IgD-negative memory B cell (primary cell): ENCODE measurements around the gene ODC1. TPM values are rescaled to one million over a fixed set of nuclear protein-coding genes. Genes with fewer than 3 reads are reported as not detected.
"Not testable (repeated sequence)": the region's sequence is repeated elsewhere in the genome, so short reads cannot be mapped to it uniquely, and the experiment has no call there.

Experiments
- H3K27ac Mint-ChIP-seq, 3 donors: one replicate each; pipeline ENCODE4 v1.8.0; 2020 to 2022; ENCODE audit warnings: mild to moderate bottlenecking in 3 of 3, mixed read lengths in 3 of 3, moderate library complexity in 1 of 3
- H3K27me3 Mint-ChIP-seq: one replicate; pipeline ENCODE4 v1.8.0; 2021; ENCODE audit warnings: mixed read lengths
- H3K36me3 Mint-ChIP-seq: one replicate; pipeline ENCODE4 v1.8.0; 2020; ENCODE audit warnings: mild to moderate bottlenecking, mixed read lengths
- H3K4me1 Mint-ChIP-seq, 3 donors: one replicate each; pipeline ENCODE4 v1.8.0; 2020 to 2022; ENCODE audit warnings: mixed read lengths in 3 of 3, mild to moderate bottlenecking in 1 of 3
- H3K4me3 Mint-ChIP-seq, 4 donors: one replicate each; pipeline ENCODE4 v1.8.0; 2020 to 2022; ENCODE audit warnings: mild to moderate bottlenecking in 4 of 4, mixed read lengths in 4 of 4, moderate library complexity in 3 of 4
- H3K9me3 Mint-ChIP-seq, 3 donors: one replicate each; pipeline ENCODE4 v1.8.0; 2020 to 2021; ENCODE audit warnings: mixed read lengths in 3 of 3, mild to moderate bottlenecking in 1 of 3
- polyA plus RNA-seq: library from polyadenylated mRNA; unstranded; fragments of 300-500 nt; fragmentation: Illumina TruSeq; gene quantifications from one replicate; pipeline ENCODE4 v1.2.3, GENCODE V29; 2021

ODC1 gene
- polyA plus RNA-seq, 1 donor from 2014 or later: 207 TPM

GRCh38 chr2:10471955-10472354, 23.8 kb upstream of the ODC1 start:
- H3K27ac Mint-ChIP-seq: no peak overlapping the region
- H3K4me3 Mint-ChIP-seq: no peak overlapping the region
- H3K4me1 Mint-ChIP-seq: peaks cover 0 to 2% (median 0%) of the 10 kb centered on the region in 3 donors
- H3K27me3 Mint-ChIP-seq: no peaks in the 10 kb centered on the region
- no peaks in the 10 kb centered on the region for H3K9me3 Mint-ChIP-seq
- H3K36me3 Mint-ChIP-seq: peaks cover 2% of the 10 kb centered on the region

- H3K27ac Mint-ChIP-seq: no peak overlapping the region
- peaks cover 2% of the 10 kb centered on the region for H3K36me3 Mint-ChIP-seq
- no peak overlapping the region for H3K4me3 Mint-ChIP-seq
- no peaks in the 10 kb centered on the region for H3K4me1 Mint-ChIP-seq
- peaks cover 0 to 2% (median 0%) of the 10 kb centered on the region in 3 donors for H3K9me3 Mint-ChIP-seq
- H3K27me3 Mint-ChIP-seq: no peaks in the 10 kb centered on the region
Observed at GRCh38 chr2:10471046-10471571, 23.0 kb upstream of the ODC1 start.

GRCh38 chr2:10469955-10470608, 22.0 kb upstream of the ODC1 start:
- no peak overlapping the region for H3K4me3 Mint-ChIP-seq
- no peak overlapping the region for H3K27ac Mint-ChIP-seq
- peaks cover 0 to 2% (median 0%) of the 10 kb centered on the region in 3 donors for H3K9me3 Mint-ChIP-seq
- peaks cover 2% of the 10 kb centered on the region for H3K36me3 Mint-ChIP-seq
- H3K4me1 Mint-ChIP-seq: no peaks in the 10 kb centered on the region
- no peaks in the 10 kb centered on the region for H3K27me3 Mint-ChIP-seq

GRCh38 chr2:10469301-10469700, 21.2 kb upstream of the ODC1 start:
- Mint-ChIP-seq H3K27me3 (no peaks in the 10 kb centered on the region), H3K4me3 (no peak overlapping the region), H3K36me3 (peaks cover 2% of the 10 kb centered on the region), H3K27ac (no peak overlapping the region), H3K9me3 (peaks cover 0 to 2% (median 0%) of the 10 kb centered on the region in 3 donors), H3K4me1 (no peaks in the 10 kb centered on the region)

GRCh38 chr2:10467401-10467800, 19.3 kb upstream of the ODC1 start:
- Mint-ChIP-seq H3K27me3 (no peaks in the 10 kb centered on the region), H3K4me3 (no peak overlapping the region), H3K9me3 (peaks cover 0 to 2% (median 0%) of the 10 kb centered on the region in 3 donors), H3K4me1 (no peaks in the 10 kb centered on the region), H3K27ac (no peak overlapping the region), H3K36me3 (peaks cover 2% of the 10 kb centered on the region)

- Mint-ChIP-seq H3K9me3 (peaks cover 0 to 2% (median 0%) of the 10 kb centered on the region in 3 donors), H3K27me3 (no peaks in the 10 kb centered on the region), H3K4me3 (no peak overlapping the region), H3K36me3 (peaks cover under 1% of the 10 kb centered on the region), H3K4me1 (no peaks in the 10 kb centered on the region), H3K27ac (peak overlapping the region in 1 of 3 donors; percentile 26)
Observed at GRCh38 chr2:10466801-10467200, 18.7 kb upstream of the ODC1 start.

- Mint-ChIP-seq H3K27me3 (no peaks in the 10 kb centered on the region), H3K4me1 (no peaks in the 10 kb centered on the region), H3K36me3 (no peaks in the 10 kb centered on the region), H3K9me3 (peaks cover 0 to 2% (median 0%) of the 10 kb centered on the region in 3 donors), H3K27ac (peak overlapping the region in 1 of 3 donors; percentile 86), H3K4me3 (no peak overlapping the region)
Observed at GRCh38 chr2:10465910-10466309, 17.8 kb upstream of the ODC1 start.

GRCh38 chr2:10462178-10463083, 14.3 kb upstream of the ODC1 start:
- H3K4me1 Mint-ChIP-seq: no peaks in the 10 kb centered on the region
- no peak overlapping the region for H3K4me3 Mint-ChIP-seq
- H3K27ac Mint-ChIP-seq: no peak overlapping the region
- H3K9me3 Mint-ChIP-seq: peaks cover 0 to 2% (median 0%) of the 10 kb centered on the region in 3 donors
- H3K36me3 Mint-ChIP-seq: no peaks in the 10 kb centered on the region
- H3K27me3 Mint-ChIP-seq: no peaks in the 10 kb centered on the region

GRCh38 chr2:10460366-10460796, 12.3 kb upstream of the ODC1 start:
- Mint-ChIP-seq H3K36me3 (no peaks in the 10 kb centered on the region), H3K27ac (no peak overlapping the region), H3K9me3 (no peaks in the 10 kb centered on the region), H3K4me1 (no peaks in the 10 kb centered on the region), H3K4me3 (no peak overlapping the region), H3K27me3 (no peaks in the 10 kb centered on the region)

GRCh38 chr2:10457846-10458598, 9.9 kb upstream of the ODC1 start:
- Mint-ChIP-seq H3K27me3 (no peaks in the 10 kb centered on the region), H3K9me3 (no peaks in the 10 kb centered on the region), H3K4me1 (peaks cover 0 to 1% (median 0%) of the 10 kb centered on the region in 3 donors), H3K4me3 (no peak overlapping the region), H3K27ac (no peak overlapping the region), H3K36me3 (no peaks in the 10 kb centered on the region)

GRCh38 chr2:10457195-10457594, 9.1 kb upstream of the ODC1 start:
- not testable (repeated sequence) for H3K4me1 Mint-ChIP-seq, H3K9me3 Mint-ChIP-seq, H3K36me3 Mint-ChIP-seq, H3K27ac Mint-ChIP-seq, H3K27me3 Mint-ChIP-seq, H3K4me3 Mint-ChIP-seq

- Mint-ChIP-seq H3K4me1 (peaks cover 0 to 7% (median 3%) of the 10 kb centered on the region in 3 donors), H3K27me3 (no peaks in the 10 kb centered on the region), H3K27ac (no peak overlapping the region), H3K4me3 (no peak overlapping the region), H3K36me3 (no peaks in the 10 kb centered on the region), H3K9me3 (no peaks in the 10 kb centered on the region)
Observed at GRCh38 chr2:10454505-10454904, 6.4 kb upstream of the ODC1 start.

- peak overlapping the region in 1 of 3 donors; percentile 43 for H3K27ac Mint-ChIP-seq
- peaks cover 4 to 10% (median 6%) of the 10 kb centered on the region in 3 donors for H3K4me1 Mint-ChIP-seq
- no peak overlapping the region for H3K4me3 Mint-ChIP-seq
- no peaks in the 10 kb centered on the region for H3K27me3 Mint-ChIP-seq
- no peaks in the 10 kb centered on the region for H3K36me3 Mint-ChIP-seq
- no peaks in the 10 kb centered on the region for H3K9me3 Mint-ChIP-seq
Observed at GRCh38 chr2:10453905-10454298, 5.8 kb upstream of the ODC1 start.

- Mint-ChIP-seq H3K27ac (peak overlapping the region in 1 of 3 donors; percentile 43), H3K27me3 (no peaks in the 10 kb centered on the region), H3K9me3 (no peaks in the 10 kb centered on the region), H3K4me1 (peaks cover 5 to 10% (median 6%) of the 10 kb centered on the region in 3 donors), H3K4me3 (peak overlapping the region in 1 of 4 donors; percentile 8), H3K36me3 (no peaks in the 10 kb centered on the region)
Observed at GRCh38 chr2:10452956-10453904, 5.1 kb upstream of the ODC1 start.
